Right lobe of liver (tissue), 4 donors: ENCODE data around the gene SLC22A13.

ENCODE experiments used
- CTCF ChIP-seq, 4 donors: fragments of 200-600 bp in 3 of 4; fragments of 450-650 bp in 1 of 4; IDR thresholded peaks; one replicate each; pipeline versions ENCODE4 v1.5.1 to v1.8.0; 2016 to 2022; ENCODE audit warnings: antibody characterized with exemption in 4 of 4, mild to moderate bottlenecking in 2 of 4
- POLR2A ChIP-seq: fragments of 450-650 bp; IDR thresholded peaks from one replicate; pipeline ENCODE4 v1.6.1; 2017; ENCODE audit warnings: antibody characterized with exemption, mild to moderate bottlenecking
- donor health status: DM: no; HTN: no; CAD: no.
- donor health status: DM: no; HTN: no; CAD: no.
- donor health status: DM: no; HTN: yes; CAD: no.

- TF ChIP-seq CTCF (IDR thresholded peaks at IDR 0.05) (no peak), POLR2A (no peak)
Measured at GRCh38 chr3:38260474-38260873, 5.1 kb upstream of the SLC22A13 start.
